ENCODE data around the gene PNPO. TPM values are rescaled to one million over a fixed set of nuclear protein-coding genes. Genes with fewer than 3 reads are reported as not detected.

Gene PNPO
- total and polyA plus RNA-seq, 2 of the 4 experiments (the other 2 are of a cell fraction) = 13.9 to 34.1 TPM

DNA sequence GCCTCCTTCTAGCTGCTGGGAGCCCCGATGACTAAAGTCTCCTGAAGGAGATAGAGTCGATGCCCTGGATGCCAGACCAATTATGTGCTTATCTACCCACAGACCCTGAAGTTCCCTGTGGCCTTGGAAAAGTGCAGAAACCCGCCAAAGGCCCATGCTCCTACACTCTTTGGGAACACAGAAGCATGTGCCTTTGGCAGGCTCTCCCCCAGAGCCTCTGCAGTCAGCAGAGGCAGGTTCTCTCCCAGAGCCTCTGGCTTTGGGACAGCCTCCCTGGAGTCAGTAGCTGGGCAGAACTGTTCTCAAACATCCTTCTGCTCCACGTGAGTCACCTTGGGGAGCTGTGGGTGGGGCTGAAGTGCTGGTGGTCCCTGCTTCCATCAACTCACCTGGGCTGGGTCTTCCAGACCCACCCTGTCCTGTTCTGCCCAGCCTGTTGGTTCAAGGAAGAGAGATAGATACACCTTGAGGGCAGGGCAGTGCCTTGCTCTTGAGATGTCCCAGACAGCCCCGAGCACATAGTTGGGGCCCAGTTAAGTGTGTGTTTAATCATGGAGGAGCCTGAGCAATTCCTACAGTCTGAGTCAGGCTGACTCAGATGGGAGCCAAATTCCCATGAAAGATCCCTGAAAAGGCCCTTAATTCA, 26.4 kb downstream of the PNPO start:
- H4K5ac ChIP-seq (ENCODE audit: low read depth, low read length) = peak overlapping the region; percentile 61
- H2AK9ac ChIP-seq (replicated peaks; ENCODE audit: low read depth, low read length, poor library complexity) = peak overlapping the region; percentile 92
- H2AFZ ChIP-seq (replicated peaks; ENCODE audit: low read length, poor library complexity) = peak overlapping the region; percentile 92
- peak overlapping the region; percentile 71 for H3K27ac ChIP-seq (ENCODE audit: insufficient read depth, low read length)
- ChIA-PET POLR2A (ENCODE audit: unreplicated experiment) (no interaction called here), CTCF (interaction anchor here (0.7 to 1.3 kb wide), 5 partner anchors 18 to 26 kb away, joined by 3 to 4 read pairs (median 3); partner anchors contain the start of gene PNPO)
- peaks cover 17% of the 10 kb centered on the region for H3K4me1 ChIP-seq (ENCODE audit: control insufficient read depth, insufficient read depth, low read length)
- no peaks in the 10 kb centered on the region for H3K9me3 ChIP-seq (ENCODE audit: control insufficient read depth, insufficient read depth, low read length)
- H3K36me3 ChIP-seq (ENCODE audit: control insufficient read depth, insufficient read depth, low read length) = no peaks in the 10 kb centered on the region
- H2BK20ac ChIP-seq (ENCODE audit: low read depth, low read length) = peak overlapping the region; percentile 93
- WGBS, 2 experiments (ENCODE audit: extremely low coverage in 2 of 2, insufficient read length in 1 of 2) = 29% methylated on average over 1 of the region's 5 CpGs; no CpG with 5 or more reads in 1 of the 2 experiments
- ATAC-seq (ENCODE audit: low read depth) (peak; percentile 34), DNase-seq (peak; percentile 89)
- H3K23ac ChIP-seq (ENCODE audit: low read depth, low read length) = peak overlapping the region; percentile 80; the same call in 1 of the 2 replicates
- H3K27me3 ChIP-seq (ENCODE audit: control insufficient read depth, insufficient read depth, low read length) = no peaks in the 10 kb centered on the region
- H2BK5ac ChIP-seq (ENCODE audit: low read depth, low read length, poor library complexity, severe bottlenecking) = peak overlapping the region; percentile 87
- H2BK120ac ChIP-seq (ENCODE audit: low read depth, low read length) = peak overlapping the region; percentile 98
- peak overlapping the region; percentile 66 for H3K18ac ChIP-seq (ENCODE audit: low read depth, low read length)
- no TSS peak for BruUV-seq (replicated peaks)
- H3K56ac ChIP-seq (ENCODE audit: extremely low read depth, insufficient read depth, low read length) = peak overlapping the region; percentile 48
- H3K9me1 ChIP-seq (ENCODE audit: insufficient read depth, low read length) = peaks cover 12% of the 10 kb centered on the region
- peak overlapping the region; percentile 20; the same call in 1 of the 2 replicates for H3K4me2 ChIP-seq (ENCODE audit: low read depth, low read length)
- no peaks in the 10 kb centered on the region for H4K20me1 ChIP-seq (ENCODE audit: insufficient read depth, low read length)
- H3K14ac ChIP-seq (replicated peaks; ENCODE audit: low read depth, low read length) = peak overlapping the region; percentile 50
- H3K4ac ChIP-seq (ENCODE audit: low read depth, low read length) = peak overlapping the region; percentile 94
- H2BK15ac ChIP-seq (ENCODE audit: low read depth, low read length) = peak overlapping the region; percentile 98; the same call in 2 of the 3 replicates
- in situ Hi-C loops (cut with MboI; ENCODE audit: low sequenced_read_pairs) = no loop called here
- H3K79me1 ChIP-seq (ENCODE audit: low read depth in 1 of 2, low read length in 2 of 2) = peaks cover 10 to 26% of the 10 kb centered on the region in 2 experiments
- H3K4me3 ChIP-seq (ENCODE audit: insufficient read depth, low read depth, low read length) = no peak overlapping the region
- H3K9ac ChIP-seq (ENCODE audit: low read depth, low read length) = no peak overlapping the region
- H2AK5ac ChIP-seq (ENCODE audit: low read depth, low read length) = peak overlapping the region; percentile 94
- dilution Hi-C loops (cut with HindIII; ENCODE audit: low sequenced_read_pairs, unreplicated experiment) = no loop called here
- TF ChIP-seq FOS (IDR thresholded peaks at IDR 0.05; ENCODE audit: low read depth, low read length) = peak; percentile 58
- TF ChIP-seq, protein P1, sequence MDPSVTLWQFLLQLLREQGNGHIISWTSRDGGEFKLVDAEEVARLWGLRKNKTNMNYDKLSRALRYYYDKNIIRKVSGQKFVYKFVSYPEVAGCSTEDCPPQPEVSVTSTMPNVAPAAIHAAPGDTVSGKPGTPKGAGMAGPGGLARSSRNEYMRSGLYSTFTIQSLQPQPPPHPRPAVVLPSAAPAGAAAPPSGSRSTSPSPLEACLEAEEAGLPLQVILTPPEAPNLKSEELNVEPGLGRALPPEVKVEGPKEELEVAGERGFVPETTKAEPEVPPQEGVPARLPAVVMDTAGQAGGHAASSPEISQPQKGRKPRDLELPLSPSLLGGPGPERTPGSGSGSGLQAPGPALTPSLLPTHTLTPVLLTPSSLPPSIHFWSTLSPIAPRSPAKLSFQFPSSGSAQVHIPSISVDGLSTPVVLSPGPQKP (IDR thresholded peaks at IDR 0.05; ENCODE audit: borderline replicate concordance, low read depth, low read length) = no peak
- H4K8ac ChIP-seq (ENCODE audit: low read depth in 2 of 2, low read length in 2 of 2) = peak overlapping the region; percentile 76 to 94
- intact Hi-C loops (cut with micrococcal nuclease) = no loop called here
- peak overlapping the region; percentile 98 for H4K91ac ChIP-seq (ENCODE audit: insufficient read depth, low read depth, low read length)
